GM21447 (cell line): ENCODE results near the gene SLC22A7.
"Not testable (repeated sequence)": the region's sequence is repeated elsewhere in the genome, so short reads cannot be mapped to it uniquely, and the experiment has no call there.

Experiments used
- ATAC-seq: cut with Tn5 transposase; IDR thresholded peaks from one replicate; pipeline ENCODE4 v1.9.1; 2021; ENCODE audit not compliant: unreplicated experiment

SLC22A7 gene

DNA sequence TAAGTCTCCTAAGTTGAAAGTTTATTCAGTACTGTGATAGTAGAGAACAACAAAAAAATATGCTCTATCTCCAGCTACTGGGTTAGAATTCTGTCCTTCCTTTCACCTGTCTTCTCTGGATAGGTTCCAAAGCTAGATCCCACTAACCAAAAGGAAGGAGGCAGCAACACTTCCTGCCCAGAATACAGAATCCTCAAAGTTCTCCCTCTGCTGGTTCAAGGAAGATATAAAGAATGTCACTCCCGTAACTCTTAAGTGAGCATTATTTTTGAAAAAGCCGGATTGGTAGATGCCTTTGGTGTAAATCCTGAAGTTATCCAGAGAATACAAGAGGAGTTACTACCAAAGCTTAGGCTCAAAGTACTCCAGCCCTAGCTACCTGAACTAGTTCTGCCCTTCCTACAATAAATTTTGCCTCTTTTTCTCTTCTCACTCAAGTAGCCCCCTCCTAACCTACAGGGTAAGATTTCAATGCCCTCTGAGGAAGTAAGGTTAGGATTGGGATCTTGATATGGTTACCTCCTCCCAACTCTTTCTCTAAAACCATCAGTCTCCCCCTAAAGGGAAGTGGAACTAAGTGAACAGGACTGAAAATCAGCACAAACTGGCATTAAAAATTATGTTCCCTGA, 36.5 kb downstream of the SLC22A7 start:
- ATAC-seq, result no peak

DNA sequence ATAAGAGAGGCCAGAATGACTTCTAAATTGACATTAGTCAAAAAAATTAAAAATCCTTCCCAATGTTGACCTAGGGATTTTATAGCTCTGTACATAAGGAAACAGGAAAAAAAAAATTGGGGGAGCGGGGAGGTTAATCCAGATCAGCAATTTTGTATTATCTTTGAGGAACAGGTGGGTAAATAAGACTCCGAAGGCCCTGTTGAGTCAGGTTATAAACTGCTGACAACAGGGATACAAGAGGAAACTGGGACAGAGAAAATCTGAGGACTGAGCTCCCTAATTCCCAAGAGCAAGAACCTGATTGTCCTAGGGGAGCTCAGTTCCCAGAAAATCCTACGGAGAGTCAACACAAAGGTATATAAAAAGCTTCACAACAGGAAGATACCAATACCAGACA, 37.4 kb downstream of the SLC22A7 start:
- no peak for ATAC-seq

DNA sequence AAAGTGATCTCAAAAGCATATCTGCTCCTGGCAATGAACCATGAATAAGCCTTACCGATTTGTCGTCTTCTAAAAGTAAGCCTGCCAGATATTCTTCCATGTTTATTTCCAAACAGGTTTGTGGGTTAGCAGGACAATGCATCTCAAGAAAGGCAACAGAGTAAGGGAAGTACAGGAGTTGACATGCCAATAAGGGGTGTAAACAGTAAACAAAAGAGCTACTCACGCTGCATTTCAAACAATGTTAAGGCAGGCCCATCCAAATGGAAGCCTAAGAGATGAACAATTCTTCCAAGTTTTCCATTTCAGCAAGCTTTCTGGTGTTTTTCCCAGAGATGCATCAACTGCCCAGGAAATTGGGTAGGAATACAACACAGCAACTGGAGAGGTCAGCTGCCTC, 38.3 kb downstream of the SLC22A7 start:
- no peak for ATAC-seq

DNA sequence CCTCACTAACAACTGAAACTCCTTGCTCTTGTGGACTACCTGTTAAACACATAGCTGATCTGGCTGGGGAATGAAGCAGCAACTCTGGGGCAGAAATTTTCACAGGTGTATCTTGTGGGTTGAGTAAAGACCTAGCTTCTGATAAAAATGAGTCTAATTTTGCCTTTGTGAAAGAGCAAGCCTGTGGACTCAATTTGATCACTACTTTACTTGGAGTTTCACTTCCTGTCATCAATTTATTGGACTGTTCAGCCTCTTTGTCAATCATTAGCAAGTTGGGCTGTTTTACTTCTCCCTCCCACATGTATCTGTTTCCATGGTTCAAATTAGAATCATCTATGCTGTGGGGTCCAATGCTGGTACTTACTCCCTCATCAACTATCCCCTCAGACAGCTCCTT, 40.2 kb downstream of the SLC22A7 start:
- ATAC-seq, result peak; percentile 48

DNA sequence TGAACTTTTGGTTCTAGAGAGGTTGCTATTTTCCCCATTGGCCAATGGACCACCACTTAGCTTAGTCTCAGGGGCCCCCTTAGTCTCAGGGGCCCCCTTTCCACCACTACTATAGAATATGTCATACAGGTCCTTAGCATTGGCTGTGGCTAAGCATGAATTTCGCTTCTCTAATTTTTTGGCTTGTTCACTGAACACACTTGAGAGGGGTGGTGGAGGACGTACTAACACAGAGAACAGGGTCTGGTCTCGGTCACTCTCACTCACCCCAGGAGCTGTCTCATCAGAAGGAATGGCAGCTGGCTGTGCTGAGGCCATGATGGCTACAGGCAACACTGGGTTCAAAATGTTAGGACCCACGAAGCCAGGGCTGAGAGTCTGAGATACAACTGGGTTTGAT, 41.1 kb downstream of the SLC22A7 start:
- peak; percentile 73 for ATAC-seq

DNA sequence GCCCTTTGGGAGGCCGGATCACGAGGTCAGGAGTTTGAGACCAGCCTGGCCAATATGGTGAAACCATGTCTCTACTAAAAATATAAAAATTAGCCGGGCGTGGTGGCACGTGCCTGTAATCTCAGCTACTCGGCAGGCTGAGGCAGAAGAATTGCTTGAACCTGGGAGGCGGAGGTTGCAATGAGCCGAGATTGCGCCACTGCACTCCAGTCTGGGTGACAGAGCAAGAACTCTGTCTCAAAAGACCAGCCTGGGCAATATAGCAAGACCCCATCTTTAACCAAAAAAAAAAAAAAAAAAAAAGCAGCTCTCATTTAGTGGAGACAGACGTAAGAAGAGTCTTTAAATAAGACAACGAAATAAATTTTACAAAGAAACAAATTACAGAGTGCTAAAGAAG, 48.2 kb downstream of the SLC22A7 start:
- not testable (repeated sequence) for ATAC-seq

DNA sequence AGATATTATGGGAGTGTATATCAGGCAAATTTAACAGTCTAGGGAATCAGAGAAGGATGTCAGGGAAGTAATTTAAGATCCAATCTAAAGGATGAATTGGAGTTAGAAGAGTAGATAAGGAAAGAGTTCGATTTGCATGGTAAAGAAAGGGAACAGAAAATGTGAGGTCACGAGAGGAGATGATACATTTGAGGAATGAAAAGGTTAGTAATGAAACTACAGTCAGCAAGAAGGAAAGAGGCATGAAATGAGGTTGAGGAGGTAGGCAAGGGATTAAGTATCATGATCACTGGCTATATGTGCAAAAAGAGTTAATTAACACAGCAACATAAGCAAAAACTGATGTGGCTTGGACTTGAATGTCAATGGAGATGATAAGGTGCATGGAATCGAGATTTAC, 49.0 kb downstream of the SLC22A7 start:
- no peak for ATAC-seq

DNA sequence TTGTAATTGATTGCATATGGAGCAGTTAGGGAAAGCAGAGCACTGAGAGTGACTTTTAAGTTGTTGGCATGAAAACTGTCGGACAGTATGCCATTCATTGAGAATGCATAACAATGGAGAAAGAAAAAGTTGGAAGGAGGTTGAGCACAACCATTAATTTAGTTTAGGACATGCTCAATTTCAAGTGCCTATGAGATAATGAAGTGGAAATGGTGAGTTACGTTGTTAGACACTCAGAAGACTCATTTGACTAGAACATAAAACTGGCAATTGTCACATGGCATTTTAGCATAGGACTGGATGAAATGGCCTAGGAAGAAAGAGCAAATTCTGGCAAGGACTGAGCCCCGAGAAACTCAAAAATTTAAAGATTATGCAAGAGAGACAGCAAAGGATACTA, 49.4 kb downstream of the SLC22A7 start:
- no peak for ATAC-seq

DNA sequence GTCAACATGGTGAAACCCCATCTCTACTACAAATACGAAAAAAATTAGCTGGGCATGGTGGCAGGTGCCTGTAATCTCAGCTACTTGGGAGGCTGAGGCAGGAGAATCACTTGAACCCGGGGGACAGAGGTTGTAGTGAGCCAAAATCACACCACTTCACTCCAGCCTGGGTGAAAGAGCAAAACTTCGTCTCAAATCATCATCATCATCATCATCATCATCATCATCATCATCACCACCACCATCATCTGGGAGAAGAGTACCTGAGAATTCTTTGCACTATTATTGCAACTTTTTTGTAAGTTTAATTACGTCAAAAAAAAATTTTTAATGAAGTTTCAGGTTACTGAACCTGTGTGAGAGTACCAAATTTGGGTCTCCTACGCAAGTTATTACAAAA, 53.9 kb downstream of the SLC22A7 start:
- ATAC-seq, result not testable (repeated sequence)
